Erythroblast (primary cell): ENCODE results near the gene SNAI1.

Experiments used
- GATA1 ChIP-seq: IDR thresholded peaks from 2 replicates; pipeline ENCODE4 v1.6.1; 2011; ENCODE audit warnings: low read depth, mild to moderate bottlenecking, control low read depth, low read length, moderate library complexity
- POLR2A ChIP-seq: IDR thresholded peaks from 2 replicates; pipeline ENCODE4 v1.6.1; 2011; ENCODE audit warnings: mild to moderate bottlenecking, low read length

- TF ChIP-seq POLR2A (no peak), GATA1 (no peak)
Measured at GRCh38 chr20:50007369-50007768, 24.6 kb downstream of the SNAI1 start.
